Colonic mucosa (tissue), 4 donors: ENCODE measurements around the gene UTS2R. TPM values are rescaled to one million over a fixed set of nuclear protein-coding genes. Genes with fewer than 3 reads are reported as not detected.

Experiments
- DNase-seq: peaks from one replicate; pipeline ENCODE4 v3.0.0-alpha.2; 2020
- H3K27ac ChIP-seq: fragments of 200-600 bp; one replicate; pipeline ENCODE4 v1.8.0; 2021
- H3K27me3 ChIP-seq: fragments of 200-600 bp; one replicate; pipeline ENCODE4 v1.8.0; 2021
- H3K36me3 ChIP-seq: fragments of 200-600 bp; one replicate; pipeline ENCODE4 v1.8.0; 2021
- H3K4me1 ChIP-seq: fragments of 200-600 bp; one replicate; pipeline ENCODE4 v1.8.0; 2021; ENCODE audit warnings: mild to moderate bottlenecking
- H3K4me3 ChIP-seq: fragments of 200-600 bp; one replicate; pipeline ENCODE4 v1.8.0; 2021
- H3K9ac ChIP-seq, 2 donors: one replicate each; pipeline ENCODE4 v1.7.0; 2013; ENCODE audit warnings: control low read depth in 2 of 2, low read depth in 2 of 2, low read length in 2 of 2
- H3K9me3 ChIP-seq: fragments of 200-600 bp; one replicate; pipeline ENCODE4 v1.8.0; 2021
- CTCF ChIP-seq: fragments of 200-600 bp; IDR thresholded peaks from one replicate; pipeline ENCODE4 v1.8.0; 2022; ENCODE audit warnings: antibody characterized with exemption, mild to moderate bottlenecking
- intact Hi-C: fragments of 100-400 bp; cut with DNase I; formaldehyde crosslinking; loops from one replicate; pipeline ENCODE4 v1.14.1; 2022
- total RNA-seq, 2 donors: library from RNA; stranded (reverse); fragmentation: NEBNext Ultra II Directional in 1 of 2; extraction: Animal tissue kit (Norgen Biotek cat#: 25700) in 1 of 2; gene quantifications; one replicate each; pipeline ENCODE4 v1.2.1, GENCODE V29; 2021
- donor health status: healthy.
- donor health status: DM: no; HTN: no; CAD: no.
- donor health status: DM: no; HTN: no; CAD: no.

UTS2R gene
- total RNA-seq, 2 donors from 2014 or later: not detected

GRCh38 chr17:82424001-82424862 is 52.7 kb downstream of the UTS2R start:
- Histone ChIP-seq H3K9ac (no peak overlapping the region), H3K36me3 (no peaks in the 10 kb centered on the region), H3K27ac (no peak overlapping the region), H3K9me3 (no peaks in the 10 kb centered on the region), H3K4me1 (no peaks in the 10 kb centered on the region), H3K27me3 (no peaks in the 10 kb centered on the region), H3K4me3 (no peak overlapping the region)
- peak; percentile 44 for DNase-seq
- intact Hi-C loops: no loop called here
- TF ChIP-seq CTCF: peak; percentile 67

- no peaks in the 10 kb centered on the region for H3K9me3 ChIP-seq
- TF ChIP-seq CTCF: no peak
- no peak for DNase-seq
- no peak overlapping the region for H3K27ac ChIP-seq
- H3K4me3 ChIP-seq: no peak overlapping the region
- intact Hi-C loops: no loop called here
- H3K4me1 ChIP-seq: no peaks in the 10 kb centered on the region
- no peak overlapping the region for H3K9ac ChIP-seq
- no peaks in the 10 kb centered on the region for H3K27me3 ChIP-seq
- no peaks in the 10 kb centered on the region for H3K36me3 ChIP-seq
Measured at GRCh38 chr17:82424863-82425159, 53.2 kb downstream of the UTS2R start.

Other genes starting within 250 kb of the UTS2R start
- gene CCDC57, start 158.9 kb upstream of the UTS2R start, total RNA-seq: 10 to 100 TPM; 24.5 to 46.1 TPM
- gene SLC16A3, start 142.7 kb upstream of the UTS2R start, total RNA-seq: 100 to 1,000 TPM; 148 to 298 TPM
- gene CSNK1D, start 98.1 kb upstream of the UTS2R start, total RNA-seq: 100 to 1,000 TPM; 136 to 138 TPM
- 1 to 10 TPM; 4.2 to 5.0 TPM for gene CD7, start 54.2 kb upstream of the UTS2R start, total RNA-seq
- gene SECTM1, start 38.0 kb upstream of the UTS2R start, total RNA-seq: 10 to 100 TPM; 29.1 to 76.3 TPM
- gene TEX19, start 12.5 kb upstream of the UTS2R start, total RNA-seq: not detected
- 10 to 100 TPM; 26.3 to 31.4 TPM for gene HEXD, start 46.6 kb downstream of the UTS2R start, total RNA-seq
- gene OGFOD3, start 46.8 kb downstream of the UTS2R start, total RNA-seq: 10 to 100 TPM; 23.3 to 40.8 TPM
- gene CYBC1, start 79.0 kb downstream of the UTS2R start, total RNA-seq: 10 to 100 TPM; 58.4 to 79.0 TPM
- 10 to 100 TPM; 68.7 to 75.5 TPM for gene NARF, start 87.0 kb downstream of the UTS2R start, total RNA-seq
- 10 to 100 TPM; 34.8 to 44.5 TPM for gene FOXK2, start 148.0 kb downstream of the UTS2R start, total RNA-seq